K562 (cell line): ENCODE measurements around the gene ZNF432. TPM values are rescaled to one million over a fixed set of nuclear protein-coding genes. Genes with fewer than 3 reads are reported as not detected.

Experiments
- BHLHE40 ChIP-seq: IDR thresholded peaks from 2 replicates; pipeline ENCODE4 v1.6.1; 2011; ENCODE audit warnings: low read length, improper control_type of control experiment
- CBFA2T3 ChIP-seq: fragments of 450-650 bp; IDR thresholded peaks from 2 replicates; pipeline ENCODE4 v1.6.1; 2017
- CBX8 ChIP-seq: fragments of 200-600 bp; sonication (generic); IDR thresholded peaks from 2 replicates; pipeline ENCODE4 v1.6.1; 2012; ENCODE audit warnings: borderline replicate concordance, mixed run types, low read depth, mild to moderate bottlenecking, moderate library complexity, mixed read lengths, low read length, control low read depth, inconsistent platforms; ENCODE audit not compliant: poor library complexity, severe bottlenecking; ENCODE audit errors: extremely low read depth
- CREB1 ChIP-seq, 2 experiments: sonication (generic) in 1 of 2; formaldehyde crosslinking in 1 of 2; IDR thresholded peaks; 2 replicates each; pipeline versions ENCODE4 v1.6.1 to v1.8.0; 2012 to 2022; ENCODE audit warnings: inconsistent platforms in 1 of 2, mild to moderate bottlenecking in 1 of 2, missing genetic modification reagents in 1 of 2, moderate library complexity in 1 of 2
- GTF2E2 ChIP-seq: fragments of 200-800 bp; sonication (Bioruptor generic); IDR thresholded peaks from 2 replicates; pipeline ENCODE4 v1.6.1; 2016; ENCODE audit warnings: missing genetic modification characterization, missing compliant biosample characterization
- HDAC1 ChIP-seq, 2 experiments: fragments of 450-650 bp; IDR thresholded peaks; 2 replicates each; pipeline ENCODE4 v1.6.1; 2016 to 2017; ENCODE audit warnings: inconsistent platforms in 1 of 2, mild to moderate bottlenecking in 1 of 2, moderate library complexity in 1 of 2
- MIER1 ChIP-seq: fragments of 450-650 bp; IDR thresholded peaks from 2 replicates; pipeline ENCODE4 v1.6.1; 2016; ENCODE audit warnings: antibody characterized with exemption, mild to moderate bottlenecking, low read depth
- NR0B1 ChIP-seq: fragments of 450-650 bp; IDR thresholded peaks from one replicate; pipeline ENCODE4 v1.6.1; 2018; ENCODE audit warnings: mild to moderate bottlenecking, moderate library complexity; ENCODE audit not compliant: partially characterized antibody
- RBM14 ChIP-seq: fragments of 200-400 bp; formaldehyde crosslinking; IDR thresholded peaks from 2 replicates; pipeline ENCODE4 v1.6.1; 2018; ENCODE audit warnings: low read depth, mild to moderate bottlenecking, low read length, moderate library complexity, borderline replicate concordance; ENCODE audit not compliant: insufficient read depth
- TBP ChIP-seq: optimal IDR thresholded peaks from 2 replicates; pipeline ENCODE3; 2011; ENCODE audit warnings: low read depth, low read length, improper control_type of control experiment
- YBX1 ChIP-seq: fragments of 450-650 bp; IDR thresholded peaks from 2 replicates; pipeline ENCODE4 v1.7.1; 2016; ENCODE audit warnings: mild to moderate bottlenecking
- polyA plus RNA-seq, 8 experiments: library from polyadenylated mRNA; depleted of rRNA in 4 of 8; stranded (reverse) in 5 of 8; unstranded in 3 of 8; fragments of >200 nt; fragmentation: Nextera tagmentation in 2 of 8; fragmentation: Illumina TruSeq in 1 of 8; extraction: Ambion mirVana in 2 of 8; extraction: Trizol in 1 of 8; gene quantifications; 2 replicates each; pipeline versions ENCODE4 v1.2.1 to v1.2.3, GENCODE V29; 2011 to 2014; ENCODE audit warnings: inconsistent platforms in 1 of 8, missing spikeins in 1 of 8
- total RNA-seq, 7 experiments: library from RNA; depleted of rRNA in 6 of 7; stranded (reverse); fragments of >200 nt in 6 of 7; fragmentation: Illumina TruSeq in 2 of 7; extraction: Trizol in 2 of 7; gene quantifications; 2 replicates each; pipeline versions ENCODE4 v1.2.1 to v1.2.3, GENCODE V29; 2011 to 2021; ENCODE audit warnings: low replicate concordance in 1 of 7
- TF ChIP-seq, protein P1 (sequence below): sonication (generic); formaldehyde crosslinking; IDR thresholded peaks from 2 replicates; pipeline ENCODE4 v1.8.0; 2023; ENCODE audit warnings: mild to moderate bottlenecking, missing genetic modification reagents
- TF ChIP-seq, protein P2 (sequence below): sonication (generic); formaldehyde crosslinking; IDR thresholded peaks from 2 replicates; pipeline ENCODE4 v1.8.0; 2023; ENCODE audit warnings: missing genetic modification reagents, mild to moderate bottlenecking, borderline replicate concordance
- TF ChIP-seq, protein P3 (sequence below): fragments of 450-650 bp; conservative IDR thresholded peaks from 2 replicates; pipeline ENCODE4 v1.6.1; 2016; ENCODE audit warnings: missing genetic modification characterization, low read depth, mild to moderate bottlenecking, missing compliant biosample characterization, moderate library complexity

ZNF432 gene
- total and polyA plus RNA-seq, 9 of the 15 experiments (the other 6 are each of a cell fraction or from before 2014, with no cell fraction given), result 2.6 to 6.8 (median 4.0) TPM

GRCh38 chr19:52028027-52028779 is 20.4 kb downstream of the ZNF432 start, which contains the start of gene ZNF614 (continued):
- TF ChIP-seq, protein P1, sequence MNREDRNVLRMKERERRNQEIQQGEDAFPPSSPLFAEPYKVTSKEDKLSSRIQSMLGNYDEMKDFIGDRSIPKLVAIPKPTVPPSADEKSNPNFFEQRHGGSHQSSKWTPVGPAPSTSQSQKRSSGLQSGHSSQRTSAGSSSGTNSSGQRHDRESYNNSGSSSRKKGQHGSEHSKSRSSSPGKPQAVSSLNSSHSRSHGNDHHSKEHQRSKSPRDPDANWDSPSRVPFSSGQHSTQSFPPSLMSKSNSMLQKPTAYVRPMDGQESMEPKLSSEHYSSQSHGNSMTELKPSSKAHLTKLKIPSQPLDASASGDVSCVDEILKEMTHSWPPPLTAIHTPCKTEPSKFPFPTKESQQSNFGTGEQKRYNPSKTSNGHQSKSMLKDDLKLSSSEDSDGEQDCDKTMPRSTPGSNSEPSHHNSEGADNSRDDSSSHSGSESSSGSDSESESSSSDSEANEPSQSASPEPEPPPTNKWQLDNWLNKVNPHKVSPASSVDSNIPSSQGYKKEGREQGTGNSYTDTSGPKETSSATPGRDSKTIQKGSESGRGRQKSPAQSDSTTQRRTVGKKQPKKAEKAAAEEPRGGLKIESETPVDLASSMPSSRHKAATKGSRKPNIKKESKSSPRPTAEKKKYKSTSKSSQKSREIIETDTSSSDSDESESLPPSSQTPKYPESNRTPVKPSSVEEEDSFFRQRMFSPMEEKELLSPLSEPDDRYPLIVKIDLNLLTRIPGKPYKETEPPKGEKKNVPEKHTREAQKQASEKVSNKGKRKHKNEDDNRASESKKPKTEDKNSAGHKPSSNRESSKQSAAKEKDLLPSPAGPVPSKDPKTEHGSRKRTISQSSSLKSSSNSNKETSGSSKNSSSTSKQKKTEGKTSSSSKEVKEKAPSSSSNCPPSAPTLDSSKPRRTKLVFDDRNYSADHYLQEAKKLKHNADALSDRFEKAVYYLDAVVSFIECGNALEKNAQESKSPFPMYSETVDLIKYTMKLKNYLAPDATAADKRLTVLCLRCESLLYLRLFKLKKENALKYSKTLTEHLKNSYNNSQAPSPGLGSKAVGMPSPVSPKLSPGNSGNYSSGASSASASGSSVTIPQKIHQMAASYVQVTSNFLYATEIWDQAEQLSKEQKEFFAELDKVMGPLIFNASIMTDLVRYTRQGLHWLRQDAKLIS (CRISPR knock-in tag), result peak; percentile 90
- TF ChIP-seq MIER1, result peak; percentile 36; the same call in 1 of the 2 replicates
- TF ChIP-seq, protein P2, sequence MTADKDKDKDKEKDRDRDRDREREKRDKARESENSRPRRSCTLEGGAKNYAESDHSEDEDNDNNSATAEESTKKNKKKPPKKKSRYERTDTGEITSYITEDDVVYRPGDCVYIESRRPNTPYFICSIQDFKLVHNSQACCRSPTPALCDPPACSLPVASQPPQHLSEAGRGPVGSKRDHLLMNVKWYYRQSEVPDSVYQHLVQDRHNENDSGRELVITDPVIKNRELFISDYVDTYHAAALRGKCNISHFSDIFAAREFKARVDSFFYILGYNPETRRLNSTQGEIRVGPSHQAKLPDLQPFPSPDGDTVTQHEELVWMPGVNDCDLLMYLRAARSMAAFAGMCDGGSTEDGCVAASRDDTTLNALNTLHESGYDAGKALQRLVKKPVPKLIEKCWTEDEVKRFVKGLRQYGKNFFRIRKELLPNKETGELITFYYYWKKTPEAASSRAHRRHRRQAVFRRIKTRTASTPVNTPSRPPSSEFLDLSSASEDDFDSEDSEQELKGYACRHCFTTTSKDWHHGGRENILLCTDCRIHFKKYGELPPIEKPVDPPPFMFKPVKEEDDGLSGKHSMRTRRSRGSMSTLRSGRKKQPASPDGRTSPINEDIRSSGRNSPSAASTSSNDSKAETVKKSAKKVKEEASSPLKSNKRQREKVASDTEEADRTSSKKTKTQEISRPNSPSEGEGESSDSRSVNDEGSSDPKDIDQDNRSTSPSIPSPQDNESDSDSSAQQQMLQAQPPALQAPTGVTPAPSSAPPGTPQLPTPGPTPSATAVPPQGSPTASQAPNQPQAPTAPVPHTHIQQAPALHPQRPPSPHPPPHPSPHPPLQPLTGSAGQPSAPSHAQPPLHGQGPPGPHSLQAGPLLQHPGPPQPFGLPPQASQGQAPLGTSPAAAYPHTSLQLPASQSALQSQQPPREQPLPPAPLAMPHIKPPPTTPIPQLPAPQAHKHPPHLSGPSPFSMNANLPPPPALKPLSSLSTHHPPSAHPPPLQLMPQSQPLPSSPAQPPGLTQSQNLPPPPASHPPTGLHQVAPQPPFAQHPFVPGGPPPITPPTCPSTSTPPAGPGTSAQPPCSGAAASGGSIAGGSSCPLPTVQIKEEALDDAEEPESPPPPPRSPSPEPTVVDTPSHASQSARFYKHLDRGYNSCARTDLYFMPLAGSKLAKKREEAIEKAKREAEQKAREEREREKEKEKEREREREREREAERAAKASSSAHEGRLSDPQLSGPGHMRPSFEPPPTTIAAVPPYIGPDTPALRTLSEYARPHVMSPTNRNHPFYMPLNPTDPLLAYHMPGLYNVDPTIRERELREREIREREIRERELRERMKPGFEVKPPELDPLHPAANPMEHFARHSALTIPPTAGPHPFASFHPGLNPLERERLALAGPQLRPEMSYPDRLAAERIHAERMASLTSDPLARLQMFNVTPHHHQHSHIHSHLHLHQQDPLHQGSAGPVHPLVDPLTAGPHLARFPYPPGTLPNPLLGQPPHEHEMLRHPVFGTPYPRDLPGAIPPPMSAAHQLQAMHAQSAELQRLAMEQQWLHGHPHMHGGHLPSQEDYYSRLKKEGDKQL, result 0 out of 2 replicates have a peak, but pooled peaks have one; percentile 17
- TF ChIP-seq CREB1 (IDR thresholded peaks at IDR 0.05), result peak; percentile 98
- peak; percentile 99 for TF ChIP-seq CREB1 (CRISPR knock-in tag; IDR thresholded peaks at IDR 0.05)
- no peak for TF ChIP-seq YBX1
- TF ChIP-seq BHLHE40, result 0 out of 2 replicates have a peak, but pooled peaks have one; percentile 18
- no peak for TF ChIP-seq NR0B1
- no peak for TF ChIP-seq RBM14
- peak; percentile 79 for TF ChIP-seq TBP
- peak in 1 of 2 experiments; percentile 83; a peak in 2 of 4 replicates for TF ChIP-seq HDAC1 (IDR thresholded peaks at IDR 0.05)
- TF ChIP-seq CBFA2T3, result no peak
- TF ChIP-seq CBX8, result no peak
- no peak for TF ChIP-seq GTF2E2 (tag)
- TF ChIP-seq, protein P3, sequence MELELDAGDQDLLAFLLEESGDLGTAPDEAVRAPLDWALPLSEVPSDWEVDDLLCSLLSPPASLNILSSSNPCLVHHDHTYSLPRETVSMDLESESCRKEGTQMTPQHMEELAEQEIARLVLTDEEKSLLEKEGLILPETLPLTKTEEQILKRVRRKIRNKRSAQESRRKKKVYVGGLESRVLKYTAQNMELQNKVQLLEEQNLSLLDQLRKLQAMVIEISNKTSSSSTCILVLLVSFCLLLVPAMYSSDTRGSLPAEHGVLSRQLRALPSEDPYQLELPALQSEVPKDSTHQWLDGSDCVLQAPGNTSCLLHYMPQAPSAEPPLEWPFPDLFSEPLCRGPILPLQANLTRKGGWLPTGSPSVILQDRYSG (tag), result peak; percentile 90
